Transverse colon (tissue), 4 donors: ENCODE measurements around the gene LRRC8C.

ENCODE experiments used
- POLR2AphosphoS5 ChIP-seq, 3 donors: sonication (generic); formaldehyde crosslinking; IDR thresholded peaks; one replicate each; pipeline ENCODE4 v1.6.1; 2016; ENCODE audit warnings: antibody characterized with exemption in 3 of 3
- TF ChIP-seq, protein P1 (sequence below), 5 experiments: fragments of 200-600 bp in 3 of 5; fragments of 450-650 bp in 2 of 5; sonication (generic) in 3 of 5; IDR thresholded peaks; 1 replicate in 2 of 5; 2 replicates in 3 of 5; pipeline ENCODE4 v1.5.1; 2016 to 2017; ENCODE audit warnings: antibody characterized with exemption in 5 of 5, inconsistent platforms in 3 of 5, mild to moderate bottlenecking in 2 of 5, moderate library complexity in 1 of 5

DNA sequence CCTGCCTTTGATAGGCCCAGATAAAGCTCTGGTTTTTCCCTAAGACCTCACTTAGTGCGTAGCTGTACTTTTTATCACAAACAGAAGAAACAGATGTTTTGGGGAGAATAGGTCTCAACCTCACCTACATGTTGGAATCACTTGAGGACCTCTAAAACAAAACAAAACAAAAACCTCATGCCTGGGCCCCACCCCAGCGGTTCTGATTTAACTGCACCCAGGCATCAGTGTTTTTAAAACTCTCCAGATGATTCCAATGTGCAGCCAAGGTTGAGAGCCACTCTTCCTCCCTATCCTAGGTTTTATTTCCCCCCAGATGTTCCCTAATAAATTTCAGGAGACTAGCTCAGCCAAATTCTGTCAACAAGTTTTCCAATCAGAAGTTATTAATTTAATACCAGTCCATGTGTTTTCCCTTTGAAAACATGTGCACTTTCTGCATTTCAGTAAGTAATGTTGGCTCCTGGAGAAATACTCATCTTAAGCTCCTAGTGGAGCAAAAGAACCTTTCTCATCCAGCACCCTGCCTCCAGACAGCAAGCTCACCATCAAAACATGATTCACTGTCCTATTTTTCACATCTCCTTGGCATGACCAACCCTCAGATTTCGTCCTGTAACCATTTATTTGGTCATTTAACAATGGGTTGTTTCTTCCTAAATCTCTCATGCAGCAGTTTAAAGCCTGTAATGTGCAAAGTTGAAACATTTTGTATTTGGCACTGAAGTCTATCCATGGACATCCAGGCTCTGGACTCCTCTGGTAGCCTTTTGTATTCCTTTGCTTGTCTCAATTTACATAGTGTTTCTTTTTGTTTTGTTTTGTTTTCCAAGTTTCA, 27.5 kb downstream of the LRRC8C start:
- no peak for TF ChIP-seq POLR2AphosphoS5 (IDR thresholded peaks at IDR 0.05)
- TF ChIP-seq, protein P1, sequence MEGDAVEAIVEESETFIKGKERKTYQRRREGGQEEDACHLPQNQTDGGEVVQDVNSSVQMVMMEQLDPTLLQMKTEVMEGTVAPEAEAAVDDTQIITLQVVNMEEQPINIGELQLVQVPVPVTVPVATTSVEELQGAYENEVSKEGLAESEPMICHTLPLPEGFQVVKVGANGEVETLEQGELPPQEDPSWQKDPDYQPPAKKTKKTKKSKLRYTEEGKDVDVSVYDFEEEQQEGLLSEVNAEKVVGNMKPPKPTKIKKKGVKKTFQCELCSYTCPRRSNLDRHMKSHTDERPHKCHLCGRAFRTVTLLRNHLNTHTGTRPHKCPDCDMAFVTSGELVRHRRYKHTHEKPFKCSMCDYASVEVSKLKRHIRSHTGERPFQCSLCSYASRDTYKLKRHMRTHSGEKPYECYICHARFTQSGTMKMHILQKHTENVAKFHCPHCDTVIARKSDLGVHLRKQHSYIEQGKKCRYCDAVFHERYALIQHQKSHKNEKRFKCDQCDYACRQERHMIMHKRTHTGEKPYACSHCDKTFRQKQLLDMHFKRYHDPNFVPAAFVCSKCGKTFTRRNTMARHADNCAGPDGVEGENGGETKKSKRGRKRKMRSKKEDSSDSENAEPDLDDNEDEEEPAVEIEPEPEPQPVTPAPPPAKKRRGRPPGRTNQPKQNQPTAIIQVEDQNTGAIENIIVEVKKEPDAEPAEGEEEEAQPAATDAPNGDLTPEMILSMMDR (IDR thresholded peaks at IDR 0.05) = no peak
